ENCODE data around the gene PLA2G4F.

Gene PLA2G4F

GRCh38 chr15:42128476-42128875, 28.0 kb downstream of the PLA2G4F start:
- Histone ChIP-seq H3K36me3 (replicated peaks) (no peaks in the 10 kb centered on the region), H3K27me3 (replicated peaks) (peaks cover 28% of the 10 kb centered on the region), H3K4me3 (ENCODE audit: low read depth, low read length) (no peak overlapping the region), H3K27ac (no peak overlapping the region)
- no peak for TF ChIP-seq CTCF (IDR thresholded peaks at IDR 0.05; ENCODE audit: low read depth, low read length, missing control alignments)
- in situ Hi-C loops (cut with HindIII; ENCODE audit: low pct_ligation_motif_present, low sequenced_read_pairs): no loop called here
- no peak for DNase-seq

- DNase-seq: no peak
- TF ChIP-seq CTCF (IDR thresholded peaks at IDR 0.05; ENCODE audit: low read depth, low read length, missing control alignments): no peak
- Histone ChIP-seq H3K36me3 (replicated peaks) (no peaks in the 10 kb centered on the region), H3K4me3 (ENCODE audit: low read depth, low read length) (no peak overlapping the region), H3K27me3 (replicated peaks) (peaks cover 17% of the 10 kb centered on the region), H3K27ac (no peak overlapping the region)
- in situ Hi-C loops (cut with HindIII; ENCODE audit: low pct_ligation_motif_present, low sequenced_read_pairs): no loop called here
Measured at GRCh38 chr15:42123546-42123945, 32.9 kb downstream of the PLA2G4F start.

- in situ Hi-C loops (cut with HindIII; ENCODE audit: low pct_ligation_motif_present, low sequenced_read_pairs): no loop called here
- H3K4me3 ChIP-seq (ENCODE audit: low read depth, low read length): no peak overlapping the region
- TF ChIP-seq CTCF (IDR thresholded peaks at IDR 0.05; ENCODE audit: low read depth, low read length, missing control alignments): no peak
- peaks cover 17% of the 10 kb centered on the region for H3K27me3 ChIP-seq (replicated peaks)
- H3K27ac ChIP-seq: no peak overlapping the region
- DNase-seq: no peak
- H3K36me3 ChIP-seq (replicated peaks): no peaks in the 10 kb centered on the region
Measured at GRCh38 chr15:42121682-42122081, 34.8 kb downstream of the PLA2G4F start.

- Histone ChIP-seq H3K4me3 (ENCODE audit: low read depth, low read length) (no peak overlapping the region), H3K27me3 (replicated peaks) (peaks cover 17% of the 10 kb centered on the region), H3K36me3 (replicated peaks) (no peaks in the 10 kb centered on the region), H3K27ac (no peak overlapping the region)
- no peak for TF ChIP-seq CTCF (IDR thresholded peaks at IDR 0.05; ENCODE audit: low read depth, low read length, missing control alignments)
- in situ Hi-C loops (cut with HindIII; ENCODE audit: low pct_ligation_motif_present, low sequenced_read_pairs): no loop called here
- DNase-seq: no peak
Measured at GRCh38 chr15:42121021-42121420, 35.4 kb downstream of the PLA2G4F start.

- TF ChIP-seq CTCF (IDR thresholded peaks at IDR 0.05; ENCODE audit: low read depth, low read length, missing control alignments): no peak
- no peak for DNase-seq
- Histone ChIP-seq H3K27ac (no peak overlapping the region), H3K36me3 (replicated peaks) (no peaks in the 10 kb centered on the region), H3K4me3 (ENCODE audit: low read depth, low read length) (no peak overlapping the region), H3K27me3 (replicated peaks) (peaks cover 19% of the 10 kb centered on the region)
- in situ Hi-C loops (cut with HindIII; ENCODE audit: low pct_ligation_motif_present, low sequenced_read_pairs): no loop called here
Measured at GRCh38 chr15:42120285-42120684, 36.2 kb downstream of the PLA2G4F start.

GRCh38 chr15:42119446-42119760, 37.0 kb downstream of the PLA2G4F start:
- DNase-seq: no peak
- in situ Hi-C loops (cut with HindIII; ENCODE audit: low pct_ligation_motif_present, low sequenced_read_pairs): no loop called here
- peaks cover 20% of the 10 kb centered on the region for H3K27me3 ChIP-seq (replicated peaks)
- no peak overlapping the region for H3K27ac ChIP-seq
- H3K36me3 ChIP-seq (replicated peaks): no peaks in the 10 kb centered on the region
- no peak overlapping the region for H3K4me3 ChIP-seq (ENCODE audit: low read depth, low read length)
- TF ChIP-seq CTCF (IDR thresholded peaks at IDR 0.05; ENCODE audit: low read depth, low read length, missing control alignments): no peak

Data from brain microvascular endothelial cell (primary cell).